Measurements from ENCODE around the gene TP53RK.

- TF ChIP-seq CTCF (IDR thresholded peaks at IDR 0.05), result no peak
- TF ChIP-seq, protein P1, sequence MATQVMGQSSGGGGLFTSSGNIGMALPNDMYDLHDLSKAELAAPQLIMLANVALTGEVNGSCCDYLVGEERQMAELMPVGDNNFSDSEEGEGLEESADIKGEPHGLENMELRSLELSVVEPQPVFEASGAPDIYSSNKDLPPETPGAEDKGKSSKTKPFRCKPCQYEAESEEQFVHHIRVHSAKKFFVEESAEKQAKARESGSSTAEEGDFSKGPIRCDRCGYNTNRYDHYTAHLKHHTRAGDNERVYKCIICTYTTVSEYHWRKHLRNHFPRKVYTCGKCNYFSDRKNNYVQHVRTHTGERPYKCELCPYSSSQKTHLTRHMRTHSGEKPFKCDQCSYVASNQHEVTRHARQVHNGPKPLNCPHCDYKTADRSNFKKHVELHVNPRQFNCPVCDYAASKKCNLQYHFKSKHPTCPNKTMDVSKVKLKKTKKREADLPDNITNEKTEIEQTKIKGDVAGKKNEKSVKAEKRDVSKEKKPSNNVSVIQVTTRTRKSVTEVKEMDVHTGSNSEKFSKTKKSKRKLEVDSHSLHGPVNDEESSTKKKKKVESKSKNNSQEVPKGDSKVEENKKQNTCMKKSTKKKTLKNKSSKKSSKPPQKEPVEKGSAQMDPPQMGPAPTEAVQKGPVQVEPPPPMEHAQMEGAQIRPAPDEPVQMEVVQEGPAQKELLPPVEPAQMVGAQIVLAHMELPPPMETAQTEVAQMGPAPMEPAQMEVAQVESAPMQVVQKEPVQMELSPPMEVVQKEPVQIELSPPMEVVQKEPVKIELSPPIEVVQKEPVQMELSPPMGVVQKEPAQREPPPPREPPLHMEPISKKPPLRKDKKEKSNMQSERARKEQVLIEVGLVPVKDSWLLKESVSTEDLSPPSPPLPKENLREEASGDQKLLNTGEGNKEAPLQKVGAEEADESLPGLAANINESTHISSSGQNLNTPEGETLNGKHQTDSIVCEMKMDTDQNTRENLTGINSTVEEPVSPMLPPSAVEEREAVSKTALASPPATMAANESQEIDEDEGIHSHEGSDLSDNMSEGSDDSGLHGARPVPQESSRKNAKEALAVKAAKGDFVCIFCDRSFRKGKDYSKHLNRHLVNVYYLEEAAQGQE (IDR thresholded peaks at IDR 0.05; ENCODE audit: low read depth, low read length), result no peak
- no peak for TF ChIP-seq GABPA (IDR thresholded peaks at IDR 0.05; ENCODE audit: low read depth)
- no peak for TF ChIP-seq RFX5 (IDR thresholded peaks at IDR 0.05; ENCODE audit: low read length)
- no peak for TF ChIP-seq NFIC (IDR thresholded peaks at IDR 0.05; ENCODE audit: borderline replicate concordance)
- TF ChIP-seq TAF1 (IDR thresholded peaks at IDR 0.05; ENCODE audit: borderline replicate concordance, low read depth, low read length), result no peak
- TF ChIP-seq MXI1 (IDR thresholded peaks at IDR 0.05; ENCODE audit: low read depth, low read length), result no peak
- TF ChIP-seq EP300 (IDR thresholded peaks at IDR 0.05; ENCODE audit: borderline replicate concordance in 1 of 2, low read depth in 1 of 2, low read length in 1 of 2), result no peak
- no peak for TF ChIP-seq RXRA (IDR thresholded peaks at IDR 0.05; ENCODE audit: borderline replicate concordance, low read depth)
- TF ChIP-seq SMC3 (IDR thresholded peaks at IDR 0.05; ENCODE audit: low read depth, low read length), result no peak
- no peak for TF ChIP-seq POLR2AphosphoS5 (IDR thresholded peaks at IDR 0.05; ENCODE audit: low read depth, low read length)
- TF ChIP-seq, protein P2, sequence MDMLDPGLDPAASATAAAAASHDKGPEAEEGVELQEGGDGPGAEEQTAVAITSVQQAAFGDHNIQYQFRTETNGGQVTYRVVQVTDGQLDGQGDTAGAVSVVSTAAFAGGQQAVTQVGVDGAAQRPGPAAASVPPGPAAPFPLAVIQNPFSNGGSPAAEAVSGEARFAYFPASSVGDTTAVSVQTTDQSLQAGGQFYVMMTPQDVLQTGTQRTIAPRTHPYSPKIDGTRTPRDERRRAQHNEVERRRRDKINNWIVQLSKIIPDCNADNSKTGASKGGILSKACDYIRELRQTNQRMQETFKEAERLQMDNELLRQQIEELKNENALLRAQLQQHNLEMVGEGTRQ (IDR thresholded peaks at IDR 0.05; ENCODE audit: borderline replicate concordance, low read depth, low read length), result no peak
Observed at GRCh38 chr20:46704714-46705377, 15.6 kb upstream of the TP53RK start.
